DND-41 (cell line): ENCODE data around the gene HLF.

Source experiments
- CTCF ChIP-seq: IDR thresholded peaks from 2 replicates; pipeline ENCODE4 v1.5.1; 2012; ENCODE audit warnings: borderline replicate concordance, low read length, moderate library complexity, mild to moderate bottlenecking; ENCODE audit not compliant: poor library complexity, severe bottlenecking; ENCODE audit errors: extremely low read depth
- EZH2 ChIP-seq: IDR thresholded peaks from 3 replicates; pipeline ENCODE4 v1.6.1; 2012; ENCODE audit warnings: borderline replicate concordance, low read depth, mild to moderate bottlenecking, moderate library complexity, low read length, inconsistent platforms; ENCODE audit not compliant: severe bottlenecking

- TF ChIP-seq CTCF (no peak), EZH2 (no peak)
Observed at GRCh38 chr17:55321427-55322060, 56.8 kb downstream of the HLF start.
